COLO829 (cell line): ENCODE data around the gene DTX1.

Source experiments
- DNase-seq: peaks from one replicate; pipeline ENCODE4 v3.0.0; 2012; ENCODE audit warnings: low spot score

DTX1 gene

DNA sequence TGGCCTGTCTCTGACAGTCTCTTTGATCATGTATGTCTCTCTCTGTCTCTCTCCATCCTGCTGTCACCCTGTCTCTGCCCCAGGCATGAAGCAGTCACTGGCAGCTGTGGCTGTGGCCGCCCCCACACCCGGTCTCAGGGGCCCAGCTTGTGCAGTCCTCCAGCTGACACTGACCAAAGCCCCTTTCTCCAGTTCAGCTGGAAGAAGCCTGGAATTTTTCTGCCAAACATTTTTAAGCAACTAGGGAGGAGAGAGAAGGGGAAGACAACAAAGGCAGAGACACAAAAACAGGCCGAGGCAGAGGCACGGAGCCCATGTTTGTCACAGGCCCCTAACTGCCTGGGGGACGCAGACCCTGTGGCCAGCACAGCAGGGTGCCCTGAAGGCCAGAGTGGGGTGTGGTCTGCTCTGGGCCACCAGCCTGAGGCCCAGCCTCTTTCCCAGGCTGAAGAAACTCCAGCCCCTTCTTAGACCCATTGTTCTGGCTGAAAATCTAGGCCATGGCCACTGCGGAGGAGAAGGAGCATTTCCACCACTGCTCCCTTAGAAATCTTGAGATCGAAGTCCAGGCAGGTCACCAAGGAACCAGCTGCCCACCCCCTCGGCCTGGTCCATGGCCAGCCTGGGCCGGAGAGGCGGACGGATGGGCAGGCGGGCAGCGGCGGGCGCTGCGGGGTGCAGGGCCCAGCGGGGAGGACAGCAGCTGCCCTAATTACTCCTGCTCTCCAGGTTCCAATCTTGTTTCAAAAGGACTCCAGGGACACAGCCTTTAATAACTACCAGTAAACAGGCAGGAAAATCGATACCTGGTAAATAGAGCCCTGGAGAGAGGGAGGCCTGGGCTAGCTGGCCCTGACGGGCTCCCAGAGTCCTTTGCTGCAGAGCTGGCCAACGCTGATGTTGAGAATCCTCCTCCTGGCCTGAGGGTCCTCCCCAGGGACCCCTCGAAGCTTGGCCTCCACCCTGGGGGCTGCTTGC lies 14.9 kb downstream of the DTX1 start:
- no peak for DNase-seq

DNA sequence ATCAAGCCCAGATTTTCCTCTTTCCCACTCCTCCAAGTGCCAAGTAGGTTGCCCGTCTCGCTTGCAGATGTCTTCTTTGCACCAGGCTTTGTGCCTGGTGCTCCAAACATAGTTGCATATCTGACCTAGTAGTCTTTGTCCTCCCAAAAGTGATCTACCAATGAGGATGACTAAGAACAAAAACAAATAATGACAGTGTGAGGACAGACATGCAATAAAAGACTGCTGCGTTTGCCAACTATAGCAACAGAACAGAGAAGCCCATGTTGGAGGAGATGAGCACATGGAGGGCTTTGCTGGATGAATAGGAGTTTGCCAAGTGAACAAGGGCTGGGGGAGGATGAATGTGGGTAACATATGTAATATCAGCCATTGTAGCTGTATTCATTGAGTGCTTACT lies 15.6 kb downstream of the DTX1 start:
- DNase-seq: no peak

DNA sequence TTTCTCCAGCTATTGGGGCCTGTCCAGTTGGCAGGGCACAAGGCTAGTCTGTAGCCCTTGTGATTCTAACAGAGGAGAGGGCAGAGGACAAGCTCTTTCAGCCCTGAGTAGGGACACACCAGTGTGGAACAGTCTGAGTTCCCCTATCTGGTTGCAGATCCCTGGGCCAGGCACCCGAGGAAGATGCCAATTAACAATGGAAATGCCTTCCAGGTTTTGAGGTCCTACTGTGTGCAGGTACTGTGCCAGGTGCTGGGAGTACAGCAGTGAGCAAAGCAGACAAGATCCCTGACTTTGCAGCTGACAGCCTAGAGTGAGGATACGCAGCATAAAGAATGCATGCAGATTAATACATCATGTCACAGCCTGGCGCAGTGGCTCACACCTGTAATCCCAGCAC lies 17.1 kb downstream of the DTX1 start:
- no peak for DNase-seq

DNA sequence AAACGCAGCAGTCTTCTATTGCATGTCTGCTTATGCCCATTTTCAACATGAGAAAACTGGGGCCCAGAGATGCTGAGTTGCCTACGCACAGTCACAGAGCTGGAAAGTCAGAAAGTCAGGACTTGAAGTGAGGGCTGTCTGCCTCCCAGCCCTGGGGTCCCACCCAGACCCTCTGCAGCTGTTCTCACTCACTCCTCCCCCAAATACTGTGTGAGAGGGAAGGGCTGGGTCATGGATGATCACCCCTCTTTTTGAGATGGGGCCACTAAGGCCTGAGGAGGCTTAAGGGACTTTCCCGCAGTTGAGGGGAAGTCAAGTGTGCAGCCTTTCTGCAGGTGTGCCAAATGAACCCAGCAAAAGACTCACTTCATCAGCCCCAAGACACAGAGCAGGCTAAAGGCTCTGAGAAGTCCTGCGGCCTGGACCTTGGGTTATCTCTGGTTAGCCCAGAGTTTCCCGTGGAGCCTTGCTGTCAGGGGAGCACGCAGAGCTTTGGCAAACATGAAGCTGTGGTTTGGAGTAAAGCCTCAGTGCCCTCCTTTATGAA lies 18.7 kb downstream of the DTX1 start:
- no peak for DNase-seq

DNA sequence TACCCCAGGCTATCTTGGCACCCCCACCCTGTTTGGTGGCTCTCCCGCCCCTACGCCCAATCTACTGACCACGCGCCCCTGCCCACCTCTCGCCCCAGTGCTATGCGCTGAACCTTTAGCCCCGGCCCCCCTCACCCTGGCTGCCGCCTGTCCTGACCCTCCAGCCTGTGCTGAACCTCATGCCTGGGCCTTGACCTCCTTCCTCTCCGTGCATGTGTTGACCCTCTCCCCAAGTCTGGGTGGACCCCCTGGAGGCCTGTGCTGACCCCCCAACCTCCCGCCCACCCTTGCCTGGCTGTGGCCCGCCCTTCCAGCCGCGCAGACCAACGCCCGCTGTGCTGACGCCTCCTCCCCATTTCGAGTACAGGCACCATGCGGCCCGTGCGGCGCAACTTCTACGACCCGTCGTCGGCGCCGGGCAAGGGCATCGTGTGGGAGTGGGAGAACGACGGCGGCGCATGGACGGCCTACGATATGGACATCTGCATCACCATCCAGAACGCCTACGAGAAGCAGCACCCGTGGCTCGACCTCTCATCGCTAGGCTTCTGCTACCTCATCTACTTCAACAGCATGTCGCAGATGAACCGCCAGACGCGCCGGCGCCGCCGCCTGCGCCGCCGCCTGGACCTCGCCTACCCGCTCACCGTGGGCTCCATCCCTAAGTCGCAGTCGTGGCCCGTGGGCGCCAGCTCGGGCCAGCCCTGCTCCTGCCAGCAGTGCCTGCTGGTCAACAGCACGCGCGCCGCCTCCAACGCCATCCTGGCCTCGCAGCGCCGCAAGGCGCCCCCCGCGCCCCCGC lies 20.7 kb downstream of the DTX1 start:
- DNase-seq: no peak

DNA sequence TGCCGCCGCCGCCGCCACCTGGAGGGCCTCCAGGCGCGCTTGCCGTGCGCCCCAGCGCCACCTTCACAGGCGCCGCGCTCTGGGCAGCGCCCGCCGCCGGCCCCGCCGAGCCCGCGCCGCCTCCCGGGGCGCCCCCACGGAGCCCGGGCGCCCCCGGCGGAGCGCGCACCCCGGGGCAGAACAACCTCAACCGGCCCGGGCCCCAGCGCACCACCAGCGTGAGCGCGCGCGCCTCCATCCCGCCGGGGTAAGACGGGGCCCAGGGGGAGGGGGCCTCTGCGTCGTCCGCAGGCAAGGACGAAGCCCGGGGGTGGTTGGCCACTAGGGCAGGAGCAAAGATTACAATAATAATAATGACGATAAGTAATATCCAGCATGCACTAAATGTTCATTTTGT lies 21.3 kb downstream of the DTX1 start:
- DNase-seq: no peak

DNA sequence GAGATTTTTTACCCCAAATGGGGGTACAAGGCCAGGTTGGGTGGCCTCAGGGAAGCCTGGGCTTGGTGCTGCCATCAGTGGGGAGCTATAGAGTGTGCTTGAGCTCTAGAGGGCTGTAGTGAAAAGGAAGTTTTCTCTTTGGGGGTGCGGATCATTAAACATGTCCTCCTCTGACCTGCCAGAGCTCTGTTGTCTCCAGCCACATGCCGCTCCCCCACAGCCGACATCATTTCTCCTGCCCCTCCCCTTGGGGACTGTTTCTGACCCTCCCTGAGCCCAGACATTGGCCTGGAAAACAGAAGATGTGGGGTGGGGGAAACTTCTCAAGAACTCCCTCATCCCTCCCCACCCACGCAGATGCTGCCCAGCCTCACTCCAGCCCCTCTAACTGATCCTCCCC lies 25.3 kb downstream of the DTX1 start:
- DNase-seq: no peak

DNA sequence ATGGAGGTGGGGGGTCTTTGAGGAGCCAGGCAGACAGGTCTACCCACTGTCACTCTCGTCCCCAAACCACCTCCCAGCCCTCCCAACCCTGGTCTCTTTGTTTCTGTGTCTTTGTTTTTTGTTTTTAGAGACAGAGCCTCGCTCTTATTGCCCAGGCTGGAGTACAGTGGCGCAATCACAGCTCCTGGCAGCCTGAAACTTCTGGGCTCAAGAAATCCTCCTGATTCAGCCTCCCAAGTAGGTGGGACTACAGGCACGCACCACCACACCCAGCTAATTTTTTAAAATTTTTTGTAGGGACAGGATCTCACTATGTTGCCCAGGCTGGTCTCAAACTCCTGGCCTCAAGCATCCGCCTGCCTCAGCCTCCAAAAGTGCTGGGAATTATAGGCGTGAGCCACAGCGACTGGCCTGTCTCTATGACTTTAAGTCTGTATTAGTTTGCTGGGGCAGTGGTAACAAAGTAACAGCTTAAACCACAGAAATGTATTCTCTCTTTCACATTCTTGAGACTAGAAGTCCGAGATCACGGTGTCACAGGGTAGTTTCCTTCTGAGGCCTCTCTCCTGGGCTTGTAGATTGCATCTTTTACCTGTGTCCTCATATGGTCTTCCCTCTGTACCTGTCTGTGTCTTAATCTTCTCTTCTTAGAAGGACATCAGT lies 26.1 kb downstream of the DTX1 start:
- DNase-seq: no peak

DNA sequence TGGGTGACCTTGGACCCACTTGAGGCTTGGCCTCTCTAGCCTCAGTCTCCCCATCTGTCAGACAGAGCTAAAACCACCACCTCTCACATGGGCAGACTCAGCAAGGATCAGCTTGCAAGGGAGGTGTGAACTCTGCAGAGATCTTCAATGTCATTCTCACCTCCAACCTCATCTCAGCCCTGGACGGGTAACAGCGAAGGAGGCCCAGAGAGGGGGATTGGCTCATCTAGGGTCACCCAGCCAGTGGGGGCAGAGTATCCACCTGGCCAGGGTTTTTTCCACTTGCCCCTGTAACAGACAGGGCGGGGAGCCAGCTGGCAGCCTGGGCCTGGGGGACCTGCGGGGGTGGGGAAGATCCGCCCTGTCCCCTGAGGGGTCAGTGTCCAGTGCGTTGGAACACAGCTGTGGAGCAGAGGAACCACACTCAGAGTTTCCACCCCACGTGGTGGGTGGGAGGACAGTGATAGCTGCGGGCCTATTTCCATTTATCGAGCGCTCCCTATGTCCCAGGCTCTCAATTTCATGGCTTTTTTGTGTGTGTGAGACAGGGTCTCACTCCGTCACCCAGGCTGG lies 27.4 kb downstream of the DTX1 start:
- no peak for DNase-seq

DNA sequence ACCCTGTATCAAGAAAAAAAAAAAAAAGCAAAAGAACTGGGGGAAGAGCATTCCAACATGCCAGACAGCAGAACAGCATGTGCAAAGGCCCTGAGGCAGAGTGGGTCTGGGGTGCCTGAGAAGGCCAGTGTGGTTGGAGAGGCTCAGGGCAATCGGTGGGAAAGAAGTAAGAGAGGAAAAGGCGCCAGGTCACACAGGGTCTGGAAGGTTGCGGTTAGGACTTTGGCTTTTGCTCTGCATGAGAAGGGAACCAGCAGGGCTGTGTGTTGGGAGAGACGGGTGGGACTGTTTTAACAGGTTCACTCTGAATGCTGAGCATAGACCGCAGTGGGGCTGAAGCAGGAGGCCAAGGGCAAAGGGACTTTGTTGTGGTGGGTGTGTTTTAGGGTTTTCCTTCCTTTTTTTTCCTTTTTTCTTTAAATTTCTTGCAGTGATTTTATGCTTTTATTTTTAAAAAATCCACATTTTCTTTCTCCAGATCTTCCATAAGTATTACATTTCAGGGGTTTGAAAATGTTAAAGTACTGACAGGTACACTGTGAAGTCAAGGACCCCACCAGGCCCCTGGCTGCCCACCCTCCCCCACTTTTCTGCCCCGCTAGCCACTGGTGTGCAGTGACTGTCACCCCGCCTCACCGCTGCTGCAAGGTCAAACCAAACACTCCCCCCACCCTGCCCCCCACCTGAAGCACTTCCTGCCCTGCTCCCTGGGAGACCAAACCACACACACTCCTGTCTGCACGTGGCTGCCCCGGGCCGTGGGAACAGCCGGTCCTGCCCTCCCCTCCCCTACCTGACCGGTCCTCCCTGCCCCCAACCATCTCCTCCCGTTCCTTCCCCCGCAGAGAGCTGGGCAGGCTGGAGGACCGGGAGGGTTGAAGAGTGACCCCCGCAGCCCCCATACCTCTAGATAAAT lies 30.0 kb downstream of the DTX1 start:
- no peak for DNase-seq

DNA sequence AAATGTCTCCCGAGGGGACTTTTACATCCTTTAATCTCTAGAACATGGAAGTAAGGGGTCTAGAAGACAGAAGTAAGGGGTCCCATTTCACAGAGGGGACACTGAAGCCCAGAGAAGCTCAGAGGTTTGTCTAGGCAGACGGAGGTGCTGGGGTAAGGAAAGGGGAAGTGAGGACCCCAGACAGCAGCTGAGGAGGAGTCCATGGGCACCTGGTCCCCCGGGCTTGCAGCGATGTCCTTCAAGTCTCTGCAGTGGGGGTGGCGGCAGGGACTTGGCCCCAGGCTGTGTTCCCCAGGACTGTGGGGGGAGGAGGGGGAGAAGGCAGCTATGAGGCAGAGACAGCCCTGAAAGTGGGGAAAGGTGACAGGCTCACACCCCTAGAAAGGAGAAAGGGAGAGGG lies 30.7 kb downstream of the DTX1 start:
- no peak for DNase-seq

DNA sequence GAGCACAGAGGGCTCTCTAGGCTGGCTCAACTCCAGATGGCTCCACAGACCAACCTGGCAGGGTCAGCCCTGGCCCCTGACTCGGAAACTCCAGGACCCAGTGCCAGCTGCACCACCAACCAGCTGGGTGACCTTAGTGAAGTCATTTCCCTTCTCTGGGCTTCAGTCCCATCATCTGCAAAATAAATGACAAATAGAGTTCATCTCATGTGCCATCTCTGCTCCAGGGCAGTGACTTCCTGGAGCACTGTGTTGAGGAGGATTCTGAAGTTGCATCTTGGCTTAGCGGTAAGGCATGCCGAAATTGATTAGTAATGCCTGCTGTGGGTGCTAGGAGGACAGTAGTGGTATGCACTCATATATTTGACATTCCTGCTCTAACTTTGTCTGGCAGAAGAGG lies 31.5 kb downstream of the DTX1 start:
- DNase-seq: no peak

DNA sequence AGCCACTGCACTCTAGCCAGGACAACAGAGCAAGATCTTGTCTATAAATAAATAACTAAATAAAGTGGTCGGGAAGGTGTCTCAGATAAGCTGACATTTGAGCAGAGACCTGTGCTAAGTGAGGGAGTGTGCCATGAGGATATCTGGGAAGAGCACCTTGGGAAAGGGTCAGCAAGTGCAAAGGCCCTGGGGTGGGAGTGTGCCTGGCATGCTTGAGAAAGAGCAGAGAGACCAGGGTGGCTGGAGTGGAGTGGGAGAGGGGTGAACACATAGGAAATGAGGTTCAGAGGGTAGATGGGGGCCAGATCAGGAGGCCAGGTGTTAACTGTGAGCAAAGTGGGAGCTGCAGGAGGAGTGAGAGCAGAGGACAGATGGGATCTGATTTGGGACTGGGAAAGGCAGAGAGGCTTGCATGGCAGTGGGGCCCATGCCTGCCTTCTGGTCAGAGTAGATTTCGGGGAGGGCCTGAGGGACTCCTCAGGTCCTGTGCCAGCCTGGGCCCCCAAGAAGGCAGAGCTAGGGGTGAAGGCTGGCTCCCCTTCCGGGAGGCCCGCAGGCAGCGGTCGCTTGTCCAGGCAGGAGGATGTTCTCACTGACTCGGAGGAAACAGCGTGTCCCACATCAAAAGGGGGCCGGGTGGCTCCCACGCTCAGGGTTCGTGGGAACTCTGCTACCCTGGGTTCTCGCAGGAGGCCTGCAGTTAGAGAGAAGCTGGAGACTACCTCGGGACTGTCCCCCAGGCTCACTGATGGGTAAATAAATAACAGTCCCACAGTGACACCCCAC lies 32.6 kb downstream of the DTX1 start:
- DNase-seq: no peak

DNA sequence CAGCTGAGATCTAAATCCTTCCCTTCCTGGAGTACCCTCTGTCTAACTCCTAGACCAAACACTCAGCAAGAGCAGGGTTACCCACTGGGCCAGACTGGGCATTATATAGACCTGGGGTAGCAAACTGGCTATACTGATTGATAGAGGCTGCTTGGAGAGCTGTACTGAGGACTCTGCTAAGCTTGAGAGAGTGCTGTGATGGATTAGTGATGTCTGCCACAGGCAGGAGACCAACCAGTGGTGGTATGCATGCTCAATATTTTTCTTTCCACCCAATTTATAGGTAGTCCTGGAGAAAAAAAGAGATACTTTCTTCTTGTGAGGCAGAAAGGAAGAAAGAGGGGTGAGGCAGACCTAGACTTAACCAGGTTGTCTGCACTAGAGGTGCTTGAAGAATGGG lies 33.3 kb downstream of the DTX1 start:
- DNase-seq: no peak

DNA sequence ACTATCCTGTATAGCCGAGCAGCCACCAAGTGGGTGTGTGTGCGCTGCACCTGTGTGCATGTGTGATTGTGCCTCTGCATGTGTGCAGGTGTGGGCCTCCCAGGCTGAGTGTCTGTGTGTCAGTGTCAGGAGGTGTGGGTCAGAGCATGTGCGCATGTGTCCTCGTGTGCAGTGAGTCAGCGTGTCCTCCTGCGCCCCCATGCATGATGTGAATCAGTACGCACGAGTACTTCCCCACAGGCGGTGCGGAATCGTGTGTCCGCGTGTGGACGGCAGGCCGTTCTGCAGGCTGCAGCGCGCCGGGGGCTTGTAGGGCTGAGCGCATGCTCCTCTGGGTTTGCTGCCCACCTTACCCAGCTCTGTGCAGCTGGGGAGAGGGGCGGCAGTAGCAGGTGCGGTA lies 34.2 kb downstream of the DTX1 start:
- DNase-seq: no peak

DNA sequence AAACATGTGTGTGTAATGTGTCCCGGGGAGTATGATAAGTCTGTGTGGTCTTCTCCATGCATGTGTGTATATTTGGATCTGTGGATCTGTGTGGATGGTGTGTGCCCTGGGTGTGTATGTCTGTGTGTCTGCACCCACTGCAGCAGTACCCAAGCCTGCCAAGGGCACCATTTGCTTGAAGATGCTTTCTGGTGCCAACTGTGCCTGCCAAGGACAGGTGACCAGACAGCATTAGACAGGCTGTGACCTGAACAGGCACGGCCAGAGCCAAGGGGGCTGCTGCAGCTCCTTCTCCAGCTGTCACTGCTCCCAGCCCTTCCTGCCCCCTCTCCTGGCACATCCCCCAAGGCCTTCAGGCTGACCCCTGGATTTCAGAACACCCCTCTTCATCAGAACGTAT lies 35.0 kb downstream of the DTX1 start:
- no peak for DNase-seq

DNA sequence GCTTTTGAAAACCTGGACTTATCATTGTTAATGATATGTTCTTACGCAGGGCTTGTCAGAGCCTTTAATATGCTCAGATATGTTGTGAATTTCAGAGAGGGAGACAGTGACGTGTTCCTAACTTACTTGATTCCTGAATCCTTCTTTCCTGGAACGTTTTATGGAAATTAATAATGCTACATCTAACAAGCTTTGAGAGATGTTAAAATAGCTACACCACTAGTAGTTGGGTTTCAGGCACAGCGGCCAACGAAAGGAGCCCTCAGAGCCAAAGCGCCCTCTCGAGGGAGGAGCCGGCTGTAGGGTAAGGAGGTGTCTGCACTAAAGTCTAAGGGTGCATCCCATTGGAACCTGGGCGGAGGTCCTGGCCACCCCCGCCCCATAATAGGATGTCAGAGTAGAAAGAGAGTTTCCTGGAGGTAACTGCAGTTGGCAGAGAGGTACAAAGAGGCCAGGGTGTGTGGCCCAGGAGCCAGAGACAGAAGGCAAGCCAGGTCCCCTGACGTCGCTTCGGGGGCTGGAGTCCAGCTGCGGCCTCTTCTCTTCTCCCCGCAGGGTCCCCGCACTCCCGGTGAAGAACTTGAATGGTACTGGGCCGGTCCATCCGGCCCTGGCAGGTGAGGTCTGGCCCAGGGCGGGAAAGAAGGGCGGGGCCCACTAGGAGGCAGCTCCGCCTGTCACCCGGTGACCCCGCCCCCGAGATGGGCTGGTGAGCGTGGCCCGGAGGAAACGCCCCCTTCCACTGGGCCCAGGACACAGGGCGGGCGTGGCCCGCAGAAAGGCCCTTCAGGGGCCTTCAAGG lies 36.3 kb downstream of the DTX1 start:
- peak; percentile 25 for DNase-seq

DNA sequence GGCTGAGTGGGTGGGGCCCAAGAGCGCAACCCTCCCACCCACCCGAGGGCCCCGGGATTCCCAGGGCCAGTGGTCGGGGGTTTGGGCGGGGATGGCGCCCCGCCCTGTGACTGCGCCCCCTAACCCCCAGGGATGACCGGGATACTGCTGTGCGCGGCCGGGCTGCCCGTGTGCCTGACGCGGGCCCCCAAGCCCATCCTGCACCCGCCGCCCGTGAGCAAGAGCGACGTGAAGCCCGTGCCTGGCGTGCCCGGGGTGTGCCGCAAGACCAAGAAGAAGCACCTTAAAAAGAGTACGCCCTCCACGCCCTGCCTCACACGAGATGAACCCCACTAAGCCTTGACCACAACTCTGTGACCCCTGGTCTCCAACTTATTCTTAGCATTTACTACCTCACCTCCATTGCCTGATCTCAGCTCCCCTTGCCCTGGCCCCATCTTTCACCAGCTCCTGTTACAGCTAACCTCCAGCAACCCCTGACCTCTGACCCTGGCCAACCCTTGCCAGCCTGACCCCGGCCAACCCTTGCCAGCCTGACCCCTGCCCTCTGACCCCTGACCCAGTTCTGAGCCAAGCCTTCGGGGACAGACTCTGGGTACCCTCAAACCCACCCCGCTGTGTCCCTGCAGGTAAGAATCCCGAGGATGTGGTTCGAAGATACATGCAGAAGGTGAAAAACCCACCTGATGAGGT lies 37.0 kb downstream of the DTX1 start:
- no peak for DNase-seq

DNA sequence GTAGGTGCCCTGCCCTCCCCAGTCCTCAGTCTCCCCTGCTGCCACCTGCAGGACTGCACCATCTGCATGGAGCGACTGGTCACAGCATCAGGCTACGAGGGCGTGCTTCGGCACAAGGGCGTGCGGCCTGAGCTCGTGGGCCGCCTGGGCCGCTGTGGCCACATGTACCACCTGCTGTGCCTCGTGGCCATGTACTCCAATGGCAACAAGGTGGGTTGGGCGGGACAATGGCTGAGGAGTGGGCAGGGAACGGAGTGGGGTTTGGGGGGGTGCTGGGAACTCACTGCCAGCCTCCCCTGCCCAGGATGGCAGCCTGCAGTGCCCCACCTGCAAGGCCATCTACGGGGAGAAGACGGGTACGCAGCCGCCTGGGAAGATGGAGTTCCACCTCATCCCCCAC lies 38.2 kb downstream of the DTX1 start:
- DNase-seq: no peak
